HFF-Myc (cell line): ENCODE results near the gene GAK.

Experiments used
- DNase-seq: peaks from one replicate; pipeline ENCODE4 v3.0.0-alpha.2; 2011; ENCODE audit warnings: low read depth; ENCODE audit errors: extremely low read depth
- H3K4me3 ChIP-seq: replicated peaks from 2 replicates; pipeline ENCODE4 v1.5.1; 2011; ENCODE audit warnings: low read depth, mild to moderate bottlenecking, control low read depth, low read length
- TF ChIP-seq, protein P1 (sequence below): IDR thresholded peaks from 2 replicates; pipeline ENCODE4 v1.5.1; 2012; ENCODE audit warnings: mild to moderate bottlenecking, low read depth, low read length, control low read depth; ENCODE audit errors: missing control alignments

The GAK gene

DNA sequence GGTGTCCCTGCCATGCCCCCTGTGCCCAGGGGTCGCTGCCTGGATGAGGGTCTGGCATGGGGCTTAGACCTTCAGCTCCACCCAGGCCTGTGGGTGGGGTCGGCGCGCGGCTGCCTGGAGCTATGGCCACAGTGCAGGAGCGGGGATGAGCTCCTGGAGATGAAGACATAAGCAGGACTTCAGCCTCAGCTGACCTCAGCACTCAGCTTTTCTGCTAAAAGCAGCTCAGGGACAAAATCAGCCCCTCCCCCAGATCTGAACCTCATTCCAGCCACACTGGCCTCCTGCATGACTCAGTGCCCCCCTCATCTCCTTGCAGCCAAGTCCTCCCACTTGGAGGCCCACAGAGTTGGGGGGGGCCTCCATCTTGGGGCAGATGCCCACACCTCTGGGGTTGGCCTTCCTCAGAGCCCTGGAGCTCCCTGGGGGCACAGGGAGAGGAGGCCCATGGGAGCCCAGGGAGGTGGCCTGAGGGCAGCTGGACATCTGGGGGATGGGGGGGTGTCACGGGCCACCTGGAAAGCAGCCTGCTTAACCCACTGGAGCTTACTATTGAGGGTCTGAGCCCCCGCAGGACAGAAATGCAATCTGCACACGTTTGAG lies 86.8 kb downstream of the GAK start:
- TF ChIP-seq, protein P1, sequence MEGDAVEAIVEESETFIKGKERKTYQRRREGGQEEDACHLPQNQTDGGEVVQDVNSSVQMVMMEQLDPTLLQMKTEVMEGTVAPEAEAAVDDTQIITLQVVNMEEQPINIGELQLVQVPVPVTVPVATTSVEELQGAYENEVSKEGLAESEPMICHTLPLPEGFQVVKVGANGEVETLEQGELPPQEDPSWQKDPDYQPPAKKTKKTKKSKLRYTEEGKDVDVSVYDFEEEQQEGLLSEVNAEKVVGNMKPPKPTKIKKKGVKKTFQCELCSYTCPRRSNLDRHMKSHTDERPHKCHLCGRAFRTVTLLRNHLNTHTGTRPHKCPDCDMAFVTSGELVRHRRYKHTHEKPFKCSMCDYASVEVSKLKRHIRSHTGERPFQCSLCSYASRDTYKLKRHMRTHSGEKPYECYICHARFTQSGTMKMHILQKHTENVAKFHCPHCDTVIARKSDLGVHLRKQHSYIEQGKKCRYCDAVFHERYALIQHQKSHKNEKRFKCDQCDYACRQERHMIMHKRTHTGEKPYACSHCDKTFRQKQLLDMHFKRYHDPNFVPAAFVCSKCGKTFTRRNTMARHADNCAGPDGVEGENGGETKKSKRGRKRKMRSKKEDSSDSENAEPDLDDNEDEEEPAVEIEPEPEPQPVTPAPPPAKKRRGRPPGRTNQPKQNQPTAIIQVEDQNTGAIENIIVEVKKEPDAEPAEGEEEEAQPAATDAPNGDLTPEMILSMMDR, result no peak
- H3K4me3 ChIP-seq, result no peak overlapping the region
- DNase-seq, result no peak

DNA sequence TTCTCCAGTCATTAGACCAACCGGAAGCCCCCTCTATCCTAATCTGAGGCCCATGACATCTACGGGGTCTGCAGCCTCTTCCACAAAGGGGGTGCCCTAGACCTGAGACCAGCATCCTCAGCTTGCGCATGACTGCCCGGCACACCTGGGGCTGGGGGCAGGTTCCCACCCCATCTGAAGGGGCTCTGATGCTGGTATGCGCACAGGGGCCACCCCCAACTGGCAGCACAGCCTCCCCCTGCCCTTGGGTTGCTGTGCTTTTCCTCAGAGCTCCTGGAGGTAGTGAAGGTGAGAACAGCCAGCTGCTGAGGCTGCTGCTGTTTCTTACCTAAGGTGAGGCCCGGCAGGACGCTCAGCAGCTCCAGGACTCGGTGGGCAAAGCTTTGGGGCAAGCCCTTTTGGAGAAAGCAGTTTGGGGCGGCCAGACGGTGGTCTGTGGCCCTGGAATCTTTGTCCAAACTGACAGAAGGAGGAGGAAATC lies 87.3 kb downstream of the GAK start:
- no peak overlapping the region for H3K4me3 ChIP-seq
- no peak for DNase-seq
- TF ChIP-seq, protein P1, result no peak

DNA sequence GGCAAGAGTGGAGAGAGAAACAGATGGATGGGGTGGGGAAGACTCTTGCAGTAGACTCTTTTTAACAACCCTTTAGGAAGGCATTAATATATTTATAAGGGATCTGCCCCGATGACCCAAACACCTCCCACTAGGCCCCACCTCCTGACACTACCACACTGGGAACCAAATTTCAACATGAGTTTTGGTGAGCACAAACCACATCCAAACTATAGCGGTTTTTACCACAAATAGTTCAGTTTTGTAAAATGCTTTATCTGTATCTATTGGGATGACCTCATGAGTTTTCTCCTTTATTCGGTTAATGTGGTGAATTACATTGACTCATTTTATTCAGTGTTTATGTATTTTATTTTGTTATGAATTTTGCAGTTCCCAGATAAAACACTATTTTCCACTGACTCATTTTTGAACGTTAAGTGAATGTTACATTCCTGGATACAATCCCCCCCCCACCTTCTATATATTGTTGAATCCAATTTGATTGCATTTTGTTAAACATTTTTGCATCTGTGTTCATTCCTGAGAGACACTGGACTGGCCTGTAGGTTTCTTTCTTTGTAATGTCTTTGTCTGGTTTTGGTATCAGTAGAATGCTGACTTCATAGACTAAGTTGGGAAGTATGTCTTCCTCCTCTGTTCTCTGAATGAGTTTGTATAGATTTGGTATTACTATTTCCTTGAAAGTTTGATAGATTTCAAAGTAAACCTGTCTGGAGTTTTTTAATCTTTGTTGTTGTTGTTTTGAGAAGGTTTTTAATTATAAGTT lies 92.3 kb downstream of the GAK start:
- TF ChIP-seq, protein P1, result no peak
- no peak overlapping the region for H3K4me3 ChIP-seq
- no peak for DNase-seq

DNA sequence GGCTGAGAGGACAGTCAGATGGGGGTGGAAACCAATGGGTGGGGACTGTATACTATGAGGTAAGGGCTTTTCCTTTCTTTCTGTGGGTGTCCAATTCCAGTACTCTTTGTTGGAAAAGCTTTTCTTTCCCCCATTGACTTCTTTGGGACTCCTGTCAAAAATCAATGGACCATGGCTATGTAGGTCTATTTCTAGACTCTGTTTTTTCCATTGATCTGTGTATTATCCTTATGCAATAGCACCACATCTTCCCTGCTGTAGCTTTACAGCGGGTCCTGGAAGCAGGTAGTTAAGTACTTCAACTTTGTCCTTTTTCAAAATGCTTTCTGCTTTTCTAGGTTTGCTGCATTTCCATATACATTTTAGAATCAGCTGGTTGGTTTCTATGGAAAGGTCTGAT lies 94.3 kb downstream of the GAK start:
- no peak for DNase-seq
- TF ChIP-seq, protein P1, result no peak
- no peak overlapping the region for H3K4me3 ChIP-seq

DNA sequence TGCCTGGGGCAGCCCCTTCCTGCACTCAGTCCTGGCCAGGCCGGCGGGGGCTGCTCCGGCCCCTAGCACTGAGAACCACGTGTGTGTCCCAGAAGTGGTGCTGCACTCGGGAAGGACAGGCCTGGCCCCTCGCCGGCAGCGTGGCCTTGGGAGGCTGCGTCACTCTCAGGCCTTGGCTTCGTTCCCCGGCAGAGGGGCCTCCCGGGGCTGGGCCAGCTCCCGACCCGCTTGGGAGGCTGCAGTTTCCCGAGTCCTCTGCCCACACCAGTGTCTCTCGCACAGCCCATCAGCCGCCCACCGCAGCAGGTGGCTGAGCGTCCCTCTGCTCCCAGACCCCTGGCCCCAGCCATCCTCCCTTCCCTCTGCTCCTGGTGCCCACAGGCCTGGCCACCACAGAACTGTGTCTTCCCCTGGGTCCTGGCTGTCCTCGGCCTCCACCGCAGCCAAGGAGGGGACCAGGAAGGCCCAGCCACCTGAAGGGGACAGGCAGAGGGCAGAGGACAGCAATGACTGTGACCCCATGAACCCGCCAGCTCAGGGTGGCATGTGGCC lies 95.3 kb downstream of the GAK start:
- TF ChIP-seq, protein P1, result no peak
- no peak overlapping the region for H3K4me3 ChIP-seq

DNA sequence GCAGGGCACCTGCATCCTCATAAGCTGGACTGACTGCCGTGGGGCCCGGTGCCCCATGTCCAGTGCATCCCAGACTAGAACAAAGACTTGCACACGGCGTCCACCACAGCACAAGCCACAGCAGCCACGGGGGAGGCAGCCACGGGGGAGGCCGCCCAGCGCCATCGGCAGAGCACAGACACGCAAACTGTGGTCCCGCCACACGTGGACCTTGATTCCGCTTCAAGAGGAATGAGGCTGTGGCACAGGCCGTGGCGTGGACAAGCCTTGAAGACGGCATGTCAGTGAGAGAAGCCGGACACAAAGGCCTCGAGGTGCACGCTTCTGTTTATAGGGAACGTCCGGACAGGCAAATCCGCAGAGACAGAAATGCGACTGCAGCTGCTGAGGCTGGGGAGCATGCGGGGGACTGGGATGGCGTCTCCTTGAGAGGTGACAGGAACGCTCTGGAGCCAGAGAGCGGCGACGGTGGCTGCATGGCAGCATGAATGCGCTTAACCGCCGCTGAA lies 96.1 kb downstream of the GAK start:
- TF ChIP-seq, protein P1, result no peak
- no peak for DNase-seq
- no peak overlapping the region for H3K4me3 ChIP-seq

More for the DNA sequence above, 95.3 kb downstream of the GAK start:
- no peak for DNase-seq
